Ishikawa (cell line): ENCODE results near the gene MOB2.

Source experiments
- CEBPB ChIP-seq: IDR thresholded peaks from 2 replicates; pipeline ENCODE4 v1.6.1; 2012
- CREB1 ChIP-seq: IDR thresholded peaks from 2 replicates; pipeline ENCODE4 v1.6.1; 2012; ENCODE audit warnings: low read depth
- EGR1 ChIP-seq: IDR thresholded peaks from 2 replicates; pipeline ENCODE4 v1.6.1; 2012
- EP300 ChIP-seq: IDR thresholded peaks from 2 replicates; pipeline ENCODE4 v1.6.1; 2012; ENCODE audit warnings: borderline replicate concordance
- FOXM1 ChIP-seq: IDR thresholded peaks from 2 replicates; pipeline ENCODE4 v1.6.1; 2012; ENCODE audit warnings: low read depth, borderline replicate concordance
- NFIC ChIP-seq: IDR thresholded peaks from 2 replicates; pipeline ENCODE4 v1.6.1; 2012
- RAD21 ChIP-seq: IDR thresholded peaks from 2 replicates; pipeline ENCODE4 v1.6.1; 2012; ENCODE audit warnings: low read depth
- TAF1 ChIP-seq: IDR thresholded peaks from 2 replicates; pipeline ENCODE4 v1.6.1; 2012; ENCODE audit warnings: low read depth, mild to moderate bottlenecking
- TCF12 ChIP-seq: IDR thresholded peaks from 2 replicates; pipeline ENCODE4 v1.6.1; 2012; ENCODE audit warnings: low read depth
- YY1 ChIP-seq: IDR thresholded peaks from 2 replicates; pipeline ENCODE4 v1.6.1; 2012; ENCODE audit warnings: low read depth
- TF ChIP-seq, protein P1 (sequence below): IDR thresholded peaks from 2 replicates; pipeline ENCODE4 v1.6.1; 2012; ENCODE audit warnings: low read depth, mild to moderate bottlenecking
- TF ChIP-seq, protein P2 (sequence below): IDR thresholded peaks from 2 replicates; pipeline ENCODE4 v1.6.1; 2012

DNA sequence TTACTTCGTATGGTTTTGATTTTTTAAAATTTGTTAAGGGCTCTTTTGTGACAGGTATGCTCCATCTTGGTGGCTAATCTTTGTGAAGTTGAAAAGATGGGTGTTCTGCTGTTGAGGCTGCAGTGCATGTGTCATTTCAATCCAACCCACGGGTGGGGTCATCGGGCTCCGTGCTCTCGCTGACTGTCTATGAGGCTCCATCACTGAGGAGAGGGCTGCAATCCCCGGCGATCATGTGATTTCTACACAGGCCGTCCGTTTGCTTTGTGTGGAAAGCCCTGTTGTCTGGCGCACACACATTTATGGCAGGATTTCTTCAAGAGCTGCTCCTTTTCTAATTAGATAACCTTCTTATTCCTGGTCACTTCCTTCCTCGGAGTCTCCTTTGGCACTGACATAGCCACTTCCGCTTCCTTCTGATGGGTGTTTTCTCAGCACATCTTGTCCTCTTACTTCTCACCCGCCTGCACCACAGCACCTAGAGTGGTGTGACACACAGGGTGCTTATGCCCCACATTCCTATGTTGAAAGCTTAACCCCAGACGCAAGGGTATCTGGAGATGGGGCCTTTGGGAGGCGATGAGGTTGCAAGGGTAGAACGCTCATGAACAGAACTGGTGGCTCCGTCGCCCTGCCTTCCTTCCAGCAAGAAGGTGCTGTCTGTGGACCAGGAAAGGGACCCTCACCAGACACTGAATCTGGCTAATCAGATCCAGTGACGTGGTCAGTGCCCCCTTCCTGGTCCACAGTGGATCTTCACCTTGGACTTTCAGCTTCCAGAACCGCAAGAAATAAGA lies 9.4 kb downstream of the MOB2 start:
- no peak for TF ChIP-seq YY1
- no peak for TF ChIP-seq TAF1
- TF ChIP-seq CREB1 = no peak
- no peak for TF ChIP-seq EP300
- TF ChIP-seq, protein P1, sequence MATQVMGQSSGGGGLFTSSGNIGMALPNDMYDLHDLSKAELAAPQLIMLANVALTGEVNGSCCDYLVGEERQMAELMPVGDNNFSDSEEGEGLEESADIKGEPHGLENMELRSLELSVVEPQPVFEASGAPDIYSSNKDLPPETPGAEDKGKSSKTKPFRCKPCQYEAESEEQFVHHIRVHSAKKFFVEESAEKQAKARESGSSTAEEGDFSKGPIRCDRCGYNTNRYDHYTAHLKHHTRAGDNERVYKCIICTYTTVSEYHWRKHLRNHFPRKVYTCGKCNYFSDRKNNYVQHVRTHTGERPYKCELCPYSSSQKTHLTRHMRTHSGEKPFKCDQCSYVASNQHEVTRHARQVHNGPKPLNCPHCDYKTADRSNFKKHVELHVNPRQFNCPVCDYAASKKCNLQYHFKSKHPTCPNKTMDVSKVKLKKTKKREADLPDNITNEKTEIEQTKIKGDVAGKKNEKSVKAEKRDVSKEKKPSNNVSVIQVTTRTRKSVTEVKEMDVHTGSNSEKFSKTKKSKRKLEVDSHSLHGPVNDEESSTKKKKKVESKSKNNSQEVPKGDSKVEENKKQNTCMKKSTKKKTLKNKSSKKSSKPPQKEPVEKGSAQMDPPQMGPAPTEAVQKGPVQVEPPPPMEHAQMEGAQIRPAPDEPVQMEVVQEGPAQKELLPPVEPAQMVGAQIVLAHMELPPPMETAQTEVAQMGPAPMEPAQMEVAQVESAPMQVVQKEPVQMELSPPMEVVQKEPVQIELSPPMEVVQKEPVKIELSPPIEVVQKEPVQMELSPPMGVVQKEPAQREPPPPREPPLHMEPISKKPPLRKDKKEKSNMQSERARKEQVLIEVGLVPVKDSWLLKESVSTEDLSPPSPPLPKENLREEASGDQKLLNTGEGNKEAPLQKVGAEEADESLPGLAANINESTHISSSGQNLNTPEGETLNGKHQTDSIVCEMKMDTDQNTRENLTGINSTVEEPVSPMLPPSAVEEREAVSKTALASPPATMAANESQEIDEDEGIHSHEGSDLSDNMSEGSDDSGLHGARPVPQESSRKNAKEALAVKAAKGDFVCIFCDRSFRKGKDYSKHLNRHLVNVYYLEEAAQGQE = no peak
- TF ChIP-seq RAD21 = no peak
- no peak for TF ChIP-seq FOXM1
- no peak for TF ChIP-seq CEBPB
- TF ChIP-seq, protein P2, sequence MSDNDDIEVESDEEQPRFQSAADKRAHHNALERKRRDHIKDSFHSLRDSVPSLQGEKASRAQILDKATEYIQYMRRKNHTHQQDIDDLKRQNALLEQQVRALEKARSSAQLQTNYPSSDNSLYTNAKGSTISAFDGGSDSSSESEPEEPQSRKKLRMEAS = no peak
- no peak for TF ChIP-seq EGR1
- TF ChIP-seq NFIC = no peak
- TF ChIP-seq TCF12 = no peak
